ENCODE results near the gene ARHGAP45.

ARHGAP45 gene

GRCh38 chr19:1118999-1119398 lies 52.0 kb downstream of the ARHGAP45 start:
- in situ Hi-C loops (cut with MboI; ENCODE audit: low pct_unique_long_range_greater_than_20kb, low sequenced_read_pairs, unreplicated experiment): loop anchor here (10.0 kb wide), 1 partner anchor 76 kb away; no protein-coding TSS in a partner anchor
- TF ChIP-seq, protein P1, sequence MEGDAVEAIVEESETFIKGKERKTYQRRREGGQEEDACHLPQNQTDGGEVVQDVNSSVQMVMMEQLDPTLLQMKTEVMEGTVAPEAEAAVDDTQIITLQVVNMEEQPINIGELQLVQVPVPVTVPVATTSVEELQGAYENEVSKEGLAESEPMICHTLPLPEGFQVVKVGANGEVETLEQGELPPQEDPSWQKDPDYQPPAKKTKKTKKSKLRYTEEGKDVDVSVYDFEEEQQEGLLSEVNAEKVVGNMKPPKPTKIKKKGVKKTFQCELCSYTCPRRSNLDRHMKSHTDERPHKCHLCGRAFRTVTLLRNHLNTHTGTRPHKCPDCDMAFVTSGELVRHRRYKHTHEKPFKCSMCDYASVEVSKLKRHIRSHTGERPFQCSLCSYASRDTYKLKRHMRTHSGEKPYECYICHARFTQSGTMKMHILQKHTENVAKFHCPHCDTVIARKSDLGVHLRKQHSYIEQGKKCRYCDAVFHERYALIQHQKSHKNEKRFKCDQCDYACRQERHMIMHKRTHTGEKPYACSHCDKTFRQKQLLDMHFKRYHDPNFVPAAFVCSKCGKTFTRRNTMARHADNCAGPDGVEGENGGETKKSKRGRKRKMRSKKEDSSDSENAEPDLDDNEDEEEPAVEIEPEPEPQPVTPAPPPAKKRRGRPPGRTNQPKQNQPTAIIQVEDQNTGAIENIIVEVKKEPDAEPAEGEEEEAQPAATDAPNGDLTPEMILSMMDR (IDR thresholded peaks at IDR 0.05; ENCODE audit: extremely low read depth, insufficient read depth, missing control alignments): no peak
- no peak for DNase-seq (ENCODE audit: low spot score)

GRCh38 chr19:1119475-1120217 lies 52.7 kb downstream of the ARHGAP45 start:
- in situ Hi-C loops (cut with MboI; ENCODE audit: low pct_unique_long_range_greater_than_20kb, low sequenced_read_pairs, unreplicated experiment): loop anchor here (10.0 kb wide), 1 partner anchor 75 kb away; no protein-coding TSS in a partner anchor
- DNase-seq (ENCODE audit: low spot score): no peak
- TF ChIP-seq, protein P1 (IDR thresholded peaks at IDR 0.05; ENCODE audit: extremely low read depth, insufficient read depth, missing control alignments): no peak

DNA sequence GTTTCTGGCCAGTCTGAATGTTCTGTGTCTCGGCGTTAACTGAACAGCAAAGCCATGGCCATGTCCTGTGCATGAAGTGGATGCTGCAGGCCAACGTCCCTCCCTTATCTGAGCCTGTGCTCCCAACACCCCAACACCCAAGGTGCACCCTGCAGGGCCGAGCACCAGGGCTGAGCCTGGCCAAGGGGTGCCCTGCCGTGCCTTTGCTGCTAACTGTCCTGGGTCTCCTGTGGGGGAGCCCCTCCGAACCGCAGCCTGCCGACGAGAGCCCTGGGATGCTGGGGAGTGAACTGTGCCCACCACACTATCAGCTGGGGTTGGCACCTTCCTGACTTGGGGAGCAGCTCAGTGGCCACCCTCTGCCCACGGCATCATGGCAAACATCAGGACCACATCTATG lies 54.4 kb downstream of the ARHGAP45 start:
- TF ChIP-seq, protein P1 (IDR thresholded peaks at IDR 0.05; ENCODE audit: extremely low read depth, insufficient read depth, missing control alignments): no peak
- no peak for DNase-seq (ENCODE audit: low spot score)
- in situ Hi-C loops (cut with MboI; ENCODE audit: low pct_unique_long_range_greater_than_20kb, low sequenced_read_pairs, unreplicated experiment): no loop called here

GRCh38 chr19:1122021-1122971 lies 55.3 kb downstream of the ARHGAP45 start:
- TF ChIP-seq, protein P1 (IDR thresholded peaks at IDR 0.05; ENCODE audit: extremely low read depth, insufficient read depth, missing control alignments): no peak
- in situ Hi-C loops (cut with MboI; ENCODE audit: low pct_unique_long_range_greater_than_20kb, low sequenced_read_pairs, unreplicated experiment): no loop called here
- no peak for DNase-seq (ENCODE audit: low spot score)

DNA sequence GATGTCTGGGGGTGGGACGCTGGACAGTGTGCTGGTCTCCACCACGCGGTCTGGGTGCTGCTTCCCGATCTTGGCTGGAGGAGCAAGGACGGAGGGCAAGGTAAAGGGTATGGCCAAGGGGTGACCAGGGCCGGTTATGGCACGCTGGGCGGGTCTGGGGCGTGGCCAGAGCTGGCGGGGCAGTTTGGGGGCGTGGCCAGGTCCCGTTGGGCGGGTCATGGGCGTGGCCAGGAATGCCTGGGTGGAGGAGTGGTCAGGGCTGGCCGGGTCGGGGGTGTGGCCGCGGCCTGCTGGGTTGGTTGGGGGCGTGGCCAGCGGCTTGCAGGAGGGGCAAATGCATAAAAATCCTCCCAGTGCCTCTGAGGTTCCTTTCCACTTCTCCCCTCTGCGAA lies 56.0 kb downstream of the ARHGAP45 start:
- DNase-seq (ENCODE audit: low spot score): peak; percentile 93
- in situ Hi-C loops (cut with MboI; ENCODE audit: low pct_unique_long_range_greater_than_20kb, low sequenced_read_pairs, unreplicated experiment): no loop called here
- TF ChIP-seq, protein P1 (IDR thresholded peaks at IDR 0.05; ENCODE audit: extremely low read depth, insufficient read depth, missing control alignments): no peak

- DNase-seq (ENCODE audit: low spot score): no peak
- in situ Hi-C loops (cut with MboI; ENCODE audit: low pct_unique_long_range_greater_than_20kb, low sequenced_read_pairs, unreplicated experiment): no loop called here
- TF ChIP-seq, protein P1 (IDR thresholded peaks at IDR 0.05; ENCODE audit: extremely low read depth, insufficient read depth, missing control alignments): no peak
These were observed 56.4 kb downstream of the ARHGAP45 start for GRCh38 chr19:1123381-1123780.
